TTC549 (cell line): ENCODE measurements around the gene KRT31.
"Not testable (repeated sequence)": the region's sequence is repeated elsewhere in the genome, so short reads cannot be mapped to it uniquely, and the experiment has no call there.

Experiments
- FAIRE-seq: peaks from 2 replicates; lab custom pipeline; 2012; peaks lifted over from hg19 to GRCh38; lab: Jason Lieb, UNC

Gene KRT31

GRCh38 chr17:41417127-41417526, 19.7 kb upstream of the KRT31 start:
- no peak for FAIRE-seq

GRCh38 chr17:41416479-41416878, 19.1 kb upstream of the KRT31 start:
- no peak for FAIRE-seq

GRCh38 chr17:41415833-41416335, 18.5 kb upstream of the KRT31 start:
- no peak for FAIRE-seq

- FAIRE-seq = no peak
Observed at GRCh38 chr17:41415411-41415810, 18.0 kb upstream of the KRT31 start.

GRCh38 chr17:41413982-41414381, 16.6 kb upstream of the KRT31 start:
- no peak for FAIRE-seq

GRCh38 chr17:41413353-41413957, 16.0 kb upstream of the KRT31 start:
- no peak for FAIRE-seq

GRCh38 chr17:41411072-41411840, 13.8 kb upstream of the KRT31 start:
- FAIRE-seq = no peak

- no peak for FAIRE-seq
Observed at GRCh38 chr17:41407226-41407625, 9.8 kb upstream of the KRT31 start.

- no peak for FAIRE-seq
Observed at GRCh38 chr17:41406205-41406604, 8.8 kb upstream of the KRT31 start.

GRCh38 chr17:41404024-41404671, 6.7 kb upstream of the KRT31 start:
- FAIRE-seq = no peak

- FAIRE-seq = no peak
Observed at GRCh38 chr17:41403404-41404023, 6.1 kb upstream of the KRT31 start.

- no peak for FAIRE-seq
Observed at GRCh38 chr17:41402161-41402560, 4.8 kb upstream of the KRT31 start.

GRCh38 chr17:41396340-41396739, 1.1 kb downstream of the KRT31 start:
- no peak for FAIRE-seq

GRCh38 chr17:41395611-41396010, 1.8 kb downstream of the KRT31 start:
- FAIRE-seq = no peak

GRCh38 chr17:41395044-41395443, 2.4 kb downstream of the KRT31 start:
- FAIRE-seq = not testable (repeated sequence)

GRCh38 chr17:41394254-41394996, 3.0 kb downstream of the KRT31 start:
- FAIRE-seq = no peak

- FAIRE-seq = no peak
Observed at GRCh38 chr17:41393826-41394225, 3.6 kb downstream of the KRT31 start.

- FAIRE-seq = no peak
Observed at GRCh38 chr17:41393294-41393693, 4.1 kb downstream of the KRT31 start.

GRCh38 chr17:41392278-41392677, 5.1 kb downstream of the KRT31 start:
- FAIRE-seq = no peak

- no peak for FAIRE-seq
Observed at GRCh38 chr17:41391535-41391934, 5.9 kb downstream of the KRT31 start.

- no peak for FAIRE-seq
Observed at GRCh38 chr17:41390411-41390938, 6.9 kb downstream of the KRT31 start.

GRCh38 chr17:41387670-41388069, 9.7 kb downstream of the KRT31 start:
- FAIRE-seq = no peak
